Measurements from ENCODE around the gene CHST12. TPM values are rescaled to one million over a fixed set of nuclear protein-coding genes. Genes with fewer than 3 reads are reported as not detected.
"Not testable (repeated sequence)": the region's sequence is repeated elsewhere in the genome, so short reads cannot be mapped to it uniquely, and the experiment has no call there.

The CHST12 gene
- total RNA-seq, 6 donors from 2014 or later, result 10.2 to 35.9 (median 27.8) TPM

DNA sequence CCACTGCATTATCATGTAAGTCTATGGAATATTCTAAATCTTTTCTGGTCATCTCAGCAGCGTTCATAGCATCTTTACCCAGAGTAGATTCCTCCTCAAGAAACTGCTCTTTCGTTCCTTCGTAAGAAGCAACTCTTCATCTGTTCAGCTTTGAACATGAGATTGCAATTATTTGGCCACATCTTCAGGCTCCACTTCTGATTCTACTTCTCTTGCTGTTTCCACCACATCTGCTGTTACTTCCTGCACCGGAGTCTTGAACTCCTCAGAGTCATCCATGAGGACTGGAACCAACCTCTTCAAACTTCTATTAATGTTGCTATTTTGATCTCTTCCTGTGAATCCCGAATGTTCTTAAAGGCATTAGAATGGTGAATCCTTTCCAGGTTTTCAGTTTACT, 12.7 kb downstream of the CHST12 start:
- no peak for DNase-seq
- no peak for TF ChIP-seq POLR2AphosphoS5 (IDR thresholded peaks at IDR 0.05)
- TF ChIP-seq EP300 (IDR thresholded peaks at IDR 0.05), result no peak
- no peak for TF ChIP-seq POLR2A (IDR thresholded peaks at IDR 0.05)
- TF ChIP-seq, protein P1, sequence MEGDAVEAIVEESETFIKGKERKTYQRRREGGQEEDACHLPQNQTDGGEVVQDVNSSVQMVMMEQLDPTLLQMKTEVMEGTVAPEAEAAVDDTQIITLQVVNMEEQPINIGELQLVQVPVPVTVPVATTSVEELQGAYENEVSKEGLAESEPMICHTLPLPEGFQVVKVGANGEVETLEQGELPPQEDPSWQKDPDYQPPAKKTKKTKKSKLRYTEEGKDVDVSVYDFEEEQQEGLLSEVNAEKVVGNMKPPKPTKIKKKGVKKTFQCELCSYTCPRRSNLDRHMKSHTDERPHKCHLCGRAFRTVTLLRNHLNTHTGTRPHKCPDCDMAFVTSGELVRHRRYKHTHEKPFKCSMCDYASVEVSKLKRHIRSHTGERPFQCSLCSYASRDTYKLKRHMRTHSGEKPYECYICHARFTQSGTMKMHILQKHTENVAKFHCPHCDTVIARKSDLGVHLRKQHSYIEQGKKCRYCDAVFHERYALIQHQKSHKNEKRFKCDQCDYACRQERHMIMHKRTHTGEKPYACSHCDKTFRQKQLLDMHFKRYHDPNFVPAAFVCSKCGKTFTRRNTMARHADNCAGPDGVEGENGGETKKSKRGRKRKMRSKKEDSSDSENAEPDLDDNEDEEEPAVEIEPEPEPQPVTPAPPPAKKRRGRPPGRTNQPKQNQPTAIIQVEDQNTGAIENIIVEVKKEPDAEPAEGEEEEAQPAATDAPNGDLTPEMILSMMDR (IDR thresholded peaks at IDR 0.05), result no peak
- Histone ChIP-seq H3K27me3 (no peaks in the 10 kb centered on the region), H3K27ac (no peak overlapping the region), H3K4me1 (peaks cover 20 to 35% (median 23%) of the 10 kb centered on the region in 4 donors), H3K9me3 (no peaks in the 10 kb centered on the region), H3K36me3 (no peaks in the 10 kb centered on the region), H3K4me3 (no peak overlapping the region)
- no peak for ATAC-seq (ENCODE audit: low FRiP score in 2 of 2)
- 62 to 75% methylated on average over 5 of the region's 5 CpGs for WGBS, 2 donors

GRCh38 chr7:2416650-2417049, 13.2 kb downstream of the CHST12 start:
- no peaks in the 10 kb centered on the region for H3K27me3 ChIP-seq
- H3K9me3 ChIP-seq, result no peaks in the 10 kb centered on the region
- H3K27ac ChIP-seq, result no peak overlapping the region

GRCh38 chr7:2417178-2417577, 13.8 kb downstream of the CHST12 start:
- H3K9me3 ChIP-seq, H3K36me3 ChIP-seq: not testable (repeated sequence)

More at GRCh38 chr7:2416650-2417049, 13.2 kb downstream of the CHST12 start:
- 92 to 96% methylated on average over 6 of the region's 6 CpGs for WGBS, 2 donors
- ATAC-seq (ENCODE audit: low FRiP score in 2 of 2) (no peak), DNase-seq (no peak)
- peaks cover 15 to 31% (median 18%) of the 10 kb centered on the region in 4 donors for H3K4me1 ChIP-seq
- no peaks in the 10 kb centered on the region for H3K36me3 ChIP-seq
- no peak overlapping the region for H3K4me3 ChIP-seq
- no peak for TF ChIP-seq POLR2A (IDR thresholded peaks at IDR 0.05)
- TF ChIP-seq POLR2AphosphoS5 (IDR thresholded peaks at IDR 0.05), result no peak
- no peak for TF ChIP-seq EP300 (IDR thresholded peaks at IDR 0.05)
- TF ChIP-seq, protein P1 (IDR thresholded peaks at IDR 0.05), result no peak

DNA sequence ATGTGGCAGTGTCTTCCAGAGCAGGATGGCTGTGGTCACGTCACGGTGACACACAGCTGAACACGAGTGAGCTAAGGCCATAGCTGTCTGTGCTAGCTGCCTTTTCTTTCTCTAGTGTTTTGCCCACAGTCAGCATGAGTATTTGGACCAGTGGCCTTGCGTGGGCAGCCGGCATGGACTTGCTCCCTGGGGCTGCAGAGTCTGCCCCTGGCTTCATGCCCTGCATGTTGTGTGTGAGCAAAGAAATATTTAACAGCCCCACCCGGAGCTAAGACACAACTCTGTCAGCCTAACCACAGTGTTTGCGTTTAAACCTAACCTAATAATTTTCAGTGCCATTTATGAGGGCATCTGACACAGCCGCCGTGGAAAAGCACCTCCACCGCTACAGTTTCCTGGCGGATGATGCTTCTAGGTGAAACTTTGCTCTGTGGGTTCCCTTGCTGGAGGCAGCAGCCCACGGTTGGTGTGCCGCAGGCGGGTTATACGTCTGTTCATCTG, 14.6 kb downstream of the CHST12 start:
- Histone ChIP-seq H3K27ac (peak overlapping the region in 1 of 4 donors; percentile 35), H3K36me3 (peaks cover 0 to 4% (median 0%) of the 10 kb centered on the region in 4 donors), H3K27me3 (no peaks in the 10 kb centered on the region), H3K9me3 (no peaks in the 10 kb centered on the region), H3K4me3 (no peak overlapping the region), H3K4me1 (peaks cover 1 to 17% (median 4%) of the 10 kb centered on the region in 4 donors)
- ATAC-seq (ENCODE audit: low FRiP score in 2 of 2), result peak in 1 of 2 donors; percentile 72
- peak in 1 of 2 donors; percentile 48 for DNase-seq
- WGBS, 2 donors, result 60 to 80% methylated on average over 10 to 15 of the region's 15 CpGs
- no peak for TF ChIP-seq POLR2AphosphoS5 (IDR thresholded peaks at IDR 0.05)
- TF ChIP-seq EP300 (IDR thresholded peaks at IDR 0.05), result no peak
- TF ChIP-seq, protein P1 (IDR thresholded peaks at IDR 0.05), result no peak
- no peak for TF ChIP-seq POLR2A (IDR thresholded peaks at IDR 0.05)

More at GRCh38 chr7:2417178-2417577, 13.8 kb downstream of the CHST12 start:
- not testable (repeated sequence) for H3K27ac ChIP-seq; H3K27me3 ChIP-seq; ATAC-seq (ENCODE audit: low FRiP score in 2 of 2); H3K4me3 ChIP-seq; DNase-seq
- WGBS, 2 donors, result 96 to 100% methylated on average over 3 of the region's 3 CpGs
- H3K4me1 ChIP-seq, result peaks cover 10 to 26% (median 13%) of the 10 kb centered on the region in 4 donors

DNA sequence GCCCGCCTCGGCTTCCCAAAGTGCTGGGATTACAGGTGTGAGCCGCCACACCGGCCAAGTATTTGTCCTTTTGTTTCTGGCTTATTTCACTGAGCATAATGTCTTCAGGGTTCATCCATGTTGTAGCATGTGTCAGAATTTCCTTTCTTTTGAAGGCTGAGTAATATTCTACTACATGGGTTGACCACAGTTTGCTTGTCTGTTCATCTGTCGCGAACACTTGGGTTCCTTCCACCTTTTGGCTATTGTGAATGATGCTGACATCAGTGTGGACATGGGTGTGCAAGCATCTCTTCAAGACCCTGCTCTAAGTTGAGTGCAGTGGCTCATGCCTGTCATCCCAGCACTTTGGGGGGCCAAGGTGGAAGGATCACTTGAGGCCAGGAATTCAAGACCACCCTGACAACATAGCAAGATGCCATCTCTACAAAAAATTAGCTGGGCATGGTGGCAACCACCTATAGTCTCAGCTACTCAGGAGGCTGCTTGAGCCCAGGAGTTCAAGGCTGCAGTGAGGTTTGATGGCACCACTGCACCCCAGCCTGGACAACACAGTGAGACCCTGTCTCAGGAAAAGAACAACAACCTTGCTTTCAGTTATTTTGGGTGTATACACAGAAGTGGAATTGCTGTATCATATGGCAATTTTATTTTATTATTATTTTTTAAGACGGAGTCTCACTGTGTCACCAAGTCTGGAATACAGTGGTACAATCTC, 17.0 kb downstream of the CHST12 start:
- Histone ChIP-seq H3K4me3 (no peak overlapping the region), H3K27me3 (no peaks in the 10 kb centered on the region), H3K36me3 (peaks cover 0 to 4% (median 0%) of the 10 kb centered on the region in 4 donors), H3K4me1 (peaks cover 0 to 15% (median 3%) of the 10 kb centered on the region in 4 donors), H3K27ac (no peak overlapping the region), H3K9me3 (no peaks in the 10 kb centered on the region)
- DNase-seq, result no peak
- ATAC-seq (ENCODE audit: low FRiP score in 2 of 2), result no peak
- TF ChIP-seq, protein P1 (IDR thresholded peaks at IDR 0.05), result no peak
- TF ChIP-seq POLR2AphosphoS5 (IDR thresholded peaks at IDR 0.05) (no peak), POLR2A (IDR thresholded peaks at IDR 0.05) (no peak), EP300 (IDR thresholded peaks at IDR 0.05) (no peak)
- WGBS, 2 donors, result 93 to 95% methylated on average over 7 of the region's 7 CpGs
